SJSA1 (cell line): ENCODE data around the gene RBBP5. TPM values are rescaled to one million over a fixed set of nuclear protein-coding genes. Genes with fewer than 3 reads are reported as not detected.

Experiments
- total RNA-seq: library from RNA; depleted of rRNA; stranded (reverse); fragments of >200 nt; shearing (Covaris generic); gene quantifications from 2 replicates; pipeline ENCODE4 v1.2.3, GENCODE V29; 2014; rRNA removed

RBBP5 gene
- total RNA-seq, 1 experiment from 2014 or later, result 30.2 TPM

Other genes starting within 250 kb of the RBBP5 start
- not detected in 2 replicates for gene CNTN2, start 78.8 kb downstream of the RBBP5 start, total RNA-seq
- 2.1 and 2.3 TPM in 2 replicates for gene TMEM81, start 37.5 kb downstream of the RBBP5 start, total RNA-seq
- gene DSTYK, start 89.7 kb upstream of the RBBP5 start, total RNA-seq, result 8.3 and 10.2 TPM in 2 replicates
- gene TMCC2, start 106.0 kb upstream of the RBBP5 start, total RNA-seq, result 8.2 and 10.3 TPM in 2 replicates
- 2.9 and 5.8 TPM in 2 replicates for gene NUAK2, start 199.8 kb upstream of the RBBP5 start, total RNA-seq
- not detected in 2 replicates for gene KLHDC8A, start 234.9 kb upstream of the RBBP5 start, total RNA-seq